ENCODE data around the gene RNU4-1. TPM values are rescaled to one million over a fixed set of nuclear protein-coding genes. Genes with fewer than 3 reads are reported as not detected.

The RNU4-1 gene
- total RNA-seq, 1 experiment from 2014 or later: 2,323 TPM

DNA sequence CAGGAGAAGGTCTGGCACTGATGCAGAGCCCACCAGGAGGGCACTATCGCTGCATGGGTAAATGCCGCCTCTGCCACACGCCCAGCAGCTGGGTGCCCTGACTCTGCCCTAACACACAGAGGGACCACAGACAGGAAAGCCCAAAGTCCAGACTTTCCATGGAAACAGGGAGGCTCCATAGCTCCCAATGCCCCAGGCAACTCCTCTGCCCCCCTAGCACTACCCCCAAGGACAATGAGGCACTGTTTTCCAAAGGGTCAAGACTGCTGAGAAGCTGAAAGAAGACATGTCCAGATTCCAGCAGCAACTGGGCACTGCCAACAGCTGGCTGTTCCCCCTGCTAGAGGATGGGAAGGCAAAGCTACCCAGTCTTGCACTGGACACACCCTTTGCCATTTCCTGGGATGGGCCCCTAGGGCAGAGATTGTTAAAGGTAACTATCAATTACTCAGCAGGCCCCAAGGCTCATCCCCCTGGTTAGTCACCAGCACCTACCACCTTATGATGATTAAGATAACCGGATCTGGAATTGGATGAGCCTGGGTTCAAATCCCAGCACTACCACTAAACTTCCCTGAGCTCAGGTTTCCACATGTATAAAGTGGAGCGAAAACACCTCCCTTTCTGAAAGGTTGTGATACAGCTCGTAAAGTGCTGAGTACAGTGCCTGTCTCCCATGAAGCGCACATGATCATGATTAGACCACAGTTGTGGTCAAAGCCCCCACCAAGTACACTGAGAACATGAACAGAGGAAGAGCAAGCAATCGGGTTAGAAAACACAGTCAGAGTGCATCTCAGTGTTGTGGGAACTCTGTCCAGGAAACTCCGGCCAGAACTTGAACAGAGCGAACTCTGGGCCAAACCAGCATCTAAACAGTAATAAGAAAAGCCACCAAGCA lies 30.8 kb downstream of the RNU4-1 start:
- TF ChIP-seq SP1 (IDR thresholded peaks at IDR 0.05; ENCODE audit: low read depth) (no peak), TCF7L2 (IDR thresholded peaks at IDR 0.05; ENCODE audit: borderline replicate concordance, extremely low read depth, insufficient read depth, insufficient read length) (no peak), POLR2A (IDR thresholded peaks at IDR 0.05; ENCODE audit: borderline replicate concordance, extremely low read depth, insufficient read depth, insufficient read length) (no peak), MAX (IDR thresholded peaks at IDR 0.05) (no peak), ZFX (IDR thresholded peaks at IDR 0.05) (no peak), EZH2 (IDR thresholded peaks at IDR 0.05) (no peak)
- TF ChIP-seq, protein P1, sequence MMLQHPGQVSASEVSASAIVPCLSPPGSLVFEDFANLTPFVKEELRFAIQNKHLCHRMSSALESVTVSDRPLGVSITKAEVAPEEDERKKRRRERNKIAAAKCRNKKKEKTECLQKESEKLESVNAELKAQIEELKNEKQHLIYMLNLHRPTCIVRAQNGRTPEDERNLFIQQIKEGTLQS (IDR thresholded peaks at IDR 0.05): no peak
- Histone ChIP-seq H3K4me1 (ENCODE audit: control insufficient read depth in 1 of 2, insufficient read depth in 2 of 2, low read length in 2 of 2) (peaks cover 55 to 83% of the 10 kb centered on the region in 2 experiments), H3K4me2 (ENCODE audit: low read length) (peak overlapping the region; percentile 85), H3K79me2 (ENCODE audit: insufficient read depth, low read length) (peaks cover 82% of the 10 kb centered on the region), H2AFZ (ENCODE audit: low read depth, low read length, poor library complexity, severe bottlenecking) (no peak overlapping the region), H3K4me3 (replicated peaks in 1 of 2; ENCODE audit: low read depth in 1 of 2, low read length in 2 of 2) (peak overlapping the region; percentile 66 to 85), H3K9me3 (ENCODE audit: control insufficient read depth in 1 of 2, insufficient read depth in 1 of 2, low read depth in 1 of 2, low read length in 2 of 2) (no peaks in the 10 kb centered on the region), H3K27ac (ENCODE audit: low read depth, low read length) (peak overlapping the region; percentile 93), H3K9ac (ENCODE audit: low read length) (peak overlapping the region; percentile 89), H3K36me3 (ENCODE audit: control insufficient read depth in 1 of 2, insufficient read depth in 2 of 2, low read length in 2 of 2) (peaks cover 0 to 10% of the 10 kb centered on the region in 2 experiments; a peak in 1 of 4 replicates), H3K27me3 (ENCODE audit: insufficient read depth, low read length) (no peaks in the 10 kb centered on the region), H4K20me1 (ENCODE audit: insufficient read depth) (no peaks in the 10 kb centered on the region; the same call in 1 of the 2 replicates), H3K9me2 (ENCODE audit: insufficient read depth) (no peaks in the 10 kb centered on the region)
- no TSS peak for BruUV-seq (replicated peaks)
- intact Hi-C loops (cut with micrococcal nuclease): no loop called here
- ChIA-PET POLR2A (interaction anchor here (0.9 to 8.6 kb wide), 9 partner anchors 12 to 66 kb away, joined by 3 to 123 read pairs (median 6); partner anchors contain the start of genes RNU4-1, RNU4-2 and RPLP0), CTCF (interaction anchor here (0.9 to 8.7 kb wide), 5 partner anchors 24 to 61 kb away, joined by 4 to 181 read pairs (median 6); partner anchors contain the start of gene RPLP0), RAD21 (ENCODE audit: low non-redundant PET in 1 of 2, low total read pairs in 2 of 2, uncharacterized antibody in 2 of 2, unreplicated experiment in 2 of 2) (interaction anchor here (0.9 to 6.5 kb wide), 4 partner anchors 27 to 33 kb away, joined by 3 to 62 read pairs (median 18); no protein-coding TSS in a partner anchor)
- ATAC-seq: peak; percentile 67
- peak; percentile 70 for DNase-seq (ENCODE audit: low read depth, low spot score)
